Measurements from ENCODE around the gene GAS7. TPM values are rescaled to one million over a fixed set of nuclear protein-coding genes. Genes with fewer than 3 reads are reported as not detected.

GAS7 gene
- total and polyA plus RNA-seq, 2 of the 13 experiments (the other 11 are each of a cell fraction or from before 2014, with no cell fraction given) = 1.0 to 5.2 TPM

DNA sequence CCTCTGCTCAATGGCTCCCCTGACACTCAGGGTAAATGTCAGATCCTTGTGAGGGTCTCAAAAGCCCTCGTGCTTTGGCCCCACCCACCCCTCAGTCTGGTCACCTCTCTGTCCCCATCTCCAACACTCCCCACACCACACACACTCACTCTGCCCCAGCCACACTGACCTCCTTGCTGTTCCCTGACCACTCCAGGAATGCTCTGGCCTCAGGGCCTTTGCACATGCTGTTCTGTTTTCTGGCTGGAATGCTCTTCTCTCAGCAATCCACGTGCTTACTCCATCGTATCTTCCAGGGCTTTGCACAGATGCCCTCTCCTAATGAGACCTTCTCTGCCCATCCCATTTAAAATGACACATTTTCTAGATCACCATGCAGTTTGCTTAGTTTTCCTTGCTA is 28.2 kb downstream of the GAS7 start:
- POLR2A ChIA-PET = no interaction called here

DNA sequence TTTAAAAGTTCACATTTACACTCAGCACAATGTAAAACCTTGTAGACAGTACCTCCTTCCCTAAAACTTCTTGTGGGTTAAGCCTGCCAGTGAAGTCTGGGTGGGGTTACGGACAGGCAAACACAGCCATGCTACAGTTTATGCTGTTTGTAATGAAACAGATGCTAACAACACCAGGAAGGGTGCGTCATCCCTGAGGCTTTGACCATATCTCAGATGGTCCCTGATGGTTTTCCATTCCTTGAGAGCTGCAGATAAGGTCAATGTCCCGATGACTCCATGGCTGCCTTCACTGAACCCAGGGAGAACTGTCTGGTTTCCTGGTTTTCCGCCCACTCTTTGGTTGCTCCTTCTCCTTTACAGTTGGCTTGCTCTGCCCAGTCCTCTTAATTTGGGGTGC is 29.1 kb downstream of the GAS7 start:
- 17% methylated on average over 3 of the region's 4 CpGs for WGBS (ENCODE audit: low lambda C conversion rate)
- DNase-seq (ENCODE audit: low spot score) (no peak), FAIRE-seq (no peak), ATAC-seq (no peak)
- no peak overlapping the region for H3K27ac ChIP-seq (ENCODE audit: extremely low read length, insufficient read depth, low read length)
- no peak overlapping the region for H3K9ac ChIP-seq (ENCODE audit: insufficient read depth, low read depth, low read length)
- TF ChIP-seq ZNF652 (CRISPR knock-in tag; IDR thresholded peaks at IDR 0.05; ENCODE audit: borderline replicate concordance, low read depth) = no peak
- H3K4me2 ChIP-seq (ENCODE audit: low read depth, low read length) = no peak overlapping the region
- H3K79me2 ChIP-seq (ENCODE audit: insufficient read depth, low read length) = no peaks in the 10 kb centered on the region
- BruUV-seq (replicated peaks) = no TSS peak
- in situ Hi-C loops (cut with HindIII; ENCODE audit: extremely low pct_ligation_motif_present, low pct_unique_long_range_greater_than_20kb) (no loop called here), intact Hi-C loops (cut with micrococcal nuclease; ENCODE audit: unreplicated experiment) (no loop called here)
- H3K9me3 ChIP-seq (ENCODE audit: low read length) = no peaks in the 10 kb centered on the region
- no peak overlapping the region for H2AFZ ChIP-seq (ENCODE audit: low read length)
- ChIA-PET CTCF (ENCODE audit: low intra/inter-chr PET ratio, low total read pairs) (no interaction called here), POLR2A (no interaction called here)
- H3K27me3 ChIP-seq (ENCODE audit: control insufficient read depth in 1 of 2, insufficient read depth in 2 of 2, low read length in 2 of 2) = peaks cover 0 to 16% of the 10 kb centered on the region in 2 experiments; a peak in 2 of 5 replicates
- no peaks in the 10 kb centered on the region for H4K20me1 ChIP-seq (ENCODE audit: insufficient read depth, low read length)
- no peaks in the 10 kb centered on the region for H3K4me1 ChIP-seq (ENCODE audit: insufficient read depth, low read length)
- no peaks in the 10 kb centered on the region for H3K36me3 ChIP-seq (replicated peaks in 1 of 2; ENCODE audit: control insufficient read depth in 1 of 2, insufficient read depth in 2 of 2, low read length in 2 of 2)
- H3K4me3 ChIP-seq (replicated peaks in 1 of 3; ENCODE audit: insufficient read depth in 1 of 3, low read depth in 2 of 3, low read length in 3 of 3) = no peak overlapping the region

More for the DNA sequence above, 28.2 kb downstream of the GAS7 start:
- intact Hi-C loops (cut with micrococcal nuclease; ENCODE audit: unreplicated experiment) = no loop called here
- ATAC-seq = no peak
- DNase-seq (ENCODE audit: low spot score) = no peak
- Histone ChIP-seq H2AFZ (ENCODE audit: low read length) (no peak overlapping the region), H3K4me3 (replicated peaks in 1 of 3; ENCODE audit: insufficient read depth in 1 of 3, low read depth in 2 of 3, low read length in 3 of 3) (no peak overlapping the region), H3K4me1 (ENCODE audit: insufficient read depth, low read length) (no peaks in the 10 kb centered on the region), H3K27ac (ENCODE audit: extremely low read length, insufficient read depth, low read length) (no peak overlapping the region), H3K9me3 (ENCODE audit: low read length) (no peaks in the 10 kb centered on the region), H3K4me2 (ENCODE audit: low read depth, low read length) (no peak overlapping the region), H3K36me3 (replicated peaks in 1 of 2; ENCODE audit: control insufficient read depth in 1 of 2, insufficient read depth in 2 of 2, low read length in 2 of 2) (no peaks in the 10 kb centered on the region), H4K20me1 (ENCODE audit: insufficient read depth, low read length) (no peaks in the 10 kb centered on the region), H3K27me3 (ENCODE audit: control insufficient read depth in 1 of 2, insufficient read depth in 2 of 2, low read length in 2 of 2) (peaks cover 0 to 16% of the 10 kb centered on the region in 2 experiments; a peak in 2 of 5 replicates), H3K9ac (ENCODE audit: insufficient read depth, low read depth, low read length) (no peak overlapping the region), H3K79me2 (ENCODE audit: insufficient read depth, low read length) (no peaks in the 10 kb centered on the region)
- CTCF ChIA-PET (ENCODE audit: low intra/inter-chr PET ratio, low total read pairs) = no interaction called here
- no peak for FAIRE-seq
- in situ Hi-C loops (cut with HindIII; ENCODE audit: extremely low pct_ligation_motif_present, low pct_unique_long_range_greater_than_20kb) = no loop called here
- TF ChIP-seq KMT2A (CRISPR knock-in tag; IDR thresholded peaks at IDR 0.05) = no peak
- TF ChIP-seq KDM2A (CRISPR knock-in tag; IDR thresholded peaks at IDR 0.05; ENCODE audit: borderline replicate concordance, low read depth) = no peak
- TF ChIP-seq, protein P1, sequence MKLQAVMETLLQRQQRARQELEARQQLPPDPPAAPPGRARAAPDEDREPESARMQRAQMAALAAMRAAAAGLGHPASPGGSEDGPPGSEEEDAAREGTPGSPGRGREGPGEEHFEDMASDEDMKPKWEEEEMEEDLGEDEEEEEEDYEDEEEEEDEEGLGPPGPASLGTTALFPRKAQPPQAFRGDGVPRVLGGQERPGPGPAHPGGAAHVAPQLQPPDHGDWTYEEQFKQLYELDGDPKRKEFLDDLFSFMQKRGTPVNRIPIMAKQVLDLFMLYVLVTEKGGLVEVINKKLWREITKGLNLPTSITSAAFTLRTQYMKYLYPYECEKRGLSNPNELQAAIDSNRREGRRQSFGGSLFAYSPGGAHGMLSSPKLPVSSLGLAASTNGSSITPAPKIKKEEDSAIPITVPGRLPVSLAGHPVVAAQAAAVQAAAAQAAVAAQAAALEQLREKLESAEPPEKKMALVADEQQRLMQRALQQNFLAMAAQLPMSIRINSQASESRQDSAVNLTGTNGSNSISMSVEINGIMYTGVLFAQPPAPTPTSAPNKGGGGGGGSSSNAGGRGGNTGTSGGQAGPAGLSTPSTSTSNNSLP (IDR thresholded peaks at IDR 0.05; ENCODE audit: low read depth, low read length) = no peak
- TF ChIP-seq ZNF83 (CRISPR knock-in tag; IDR thresholded peaks at IDR 0.05; ENCODE audit: borderline replicate concordance) = no peak
- no TSS peak for BruUV-seq (replicated peaks)
- WGBS (ENCODE audit: low lambda C conversion rate) = 0% methylated on average over 3 of the region's 3 CpGs
